HEK293 (cell line): ENCODE measurements around the gene STIP1.

Experiments used
- CTCF ChIA-PET: fragments of 350-600 bp; formaldehyde crosslinking; extraction: SDS; loops from one replicate; lab custom pipeline; 2021; ENCODE audit warnings: antibody characterized with exemption; lab: Yijun Ruan, JAX
- POLR2A ChIA-PET: fragments of 300-600 bp; formaldehyde crosslinking; extraction: SDS; loops from one replicate; lab custom pipeline; 2020; ENCODE audit warnings: antibody characterized with exemption, inconsistent platforms; lab: Yijun Ruan, JAX
- H3K27ac ChIP-seq: fragments of 200-500 bp; sonication (Bioruptor generic); 2 replicates; pipeline ENCODE4 v1.5.1; 2014; ENCODE audit warnings: low read depth, low read length, control low read depth, inconsistent platforms; ENCODE audit errors: extremely low read depth
- H3K36me3 ChIP-seq, 2 experiments: fragments of 200-500 bp in 1 of 2; sonication (Bioruptor generic) in 1 of 2; 1 replicate in 1 of 2; 2 replicates in 1 of 2; pipeline ENCODE4 v1.5.1; 2014 to 2017; ENCODE audit warnings: inconsistent platforms in 2 of 2, low read length in 2 of 2; ENCODE audit not compliant: control insufficient read depth in 2 of 2, insufficient read depth in 1 of 2
- H3K4me1 ChIP-seq: fragments of 200-500 bp; sonication (Bioruptor generic); 2 replicates; pipeline ENCODE4 v1.5.1; 2014; ENCODE audit warnings: mild to moderate bottlenecking, low read length, inconsistent platforms; ENCODE audit not compliant: control insufficient read depth, insufficient read depth
- H3K4me3 ChIP-seq: 2 replicates; pipeline ENCODE4 v1.5.1; 2011; ENCODE audit warnings: low read depth, mild to moderate bottlenecking, control low read depth, low read length, moderate library complexity
- H3K9me3 ChIP-seq: fragments of 200-500 bp; sonication (Bioruptor generic); 2 replicates; pipeline ENCODE4 v1.5.1; 2014; ENCODE audit warnings: low read depth, low read length, inconsistent platforms; ENCODE audit not compliant: control insufficient read depth, insufficient read depth
- GFI1B ChIP-seq: fragments of 450-650 bp; formaldehyde crosslinking; IDR thresholded peaks from 2 replicates; pipeline ENCODE4 v1.5.1; 2016; ENCODE audit warnings: missing biosample characterization, missing genetic modification characterization
- GLI2 ChIP-seq: fragments of 450-650 bp; formaldehyde crosslinking; IDR thresholded peaks from 2 replicates; pipeline ENCODE4; 2017; ENCODE audit warnings: missing biosample characterization, missing genetic modification characterization, low read depth, borderline replicate concordance
- IKZF3 ChIP-seq: fragments of 450-650 bp; IDR thresholded peaks from 2 replicates; pipeline ENCODE4 v1.5.0; 2018; ENCODE audit warnings: missing biosample characterization, mild to moderate bottlenecking, missing genetic modification characterization, moderate library complexity
- KLF16 ChIP-seq: fragments of 450-650 bp; formaldehyde crosslinking; IDR thresholded peaks from 2 replicates; pipeline ENCODE4 v1.5.1; 2017; ENCODE audit warnings: missing biosample characterization, missing genetic modification characterization
- KLF8 ChIP-seq: fragments of 450-650 bp; formaldehyde crosslinking; IDR thresholded peaks from 2 replicates; pipeline ENCODE4 v1.5.1; 2016; ENCODE audit warnings: missing biosample characterization, missing genetic modification characterization
- WT1 ChIP-seq: fragments of 450-650 bp; formaldehyde crosslinking; IDR thresholded peaks from 2 replicates; pipeline ENCODE4 v1.5.1; 2016; ENCODE audit warnings: missing biosample characterization, missing genetic modification characterization
- ZBTB8A ChIP-seq: fragments of 450-650 bp; formaldehyde crosslinking; IDR thresholded peaks from 2 replicates; pipeline ENCODE4 v1.5.1; 2016; ENCODE audit warnings: missing biosample characterization, missing genetic modification characterization
- ZNF10 ChIP-seq: fragments of 450-650 bp; formaldehyde crosslinking; IDR thresholded peaks from 2 replicates; pipeline ENCODE4 v1.5.1; 2017; ENCODE audit warnings: missing biosample characterization, missing genetic modification characterization
- ZNF132 ChIP-seq: fragments of 450-650 bp; formaldehyde crosslinking; IDR thresholded peaks from 2 replicates; pipeline ENCODE4 v1.5.1; 2017; ENCODE audit warnings: missing biosample characterization, missing genetic modification characterization, borderline replicate concordance
- ZNF169 ChIP-seq: fragments of 450-650 bp; formaldehyde crosslinking; IDR thresholded peaks from 2 replicates; pipeline ENCODE4 v1.5.1; 2016; ENCODE audit warnings: missing biosample characterization, missing genetic modification characterization
- ZNF18 ChIP-seq: fragments of 450-650 bp; formaldehyde crosslinking; IDR thresholded peaks from 2 replicates; pipeline ENCODE4 v1.5.1; 2016; ENCODE audit warnings: missing biosample characterization, missing genetic modification characterization
- ZNF184 ChIP-seq: fragments of 450-650 bp; IDR thresholded peaks from 2 replicates; pipeline ENCODE4 v1.5.1; 2018; ENCODE audit warnings: missing biosample characterization, mild to moderate bottlenecking, missing genetic modification characterization
- ZNF26 ChIP-seq: fragments of 450-650 bp; formaldehyde crosslinking; IDR thresholded peaks from 2 replicates; pipeline ENCODE4 v1.5.1; 2016; ENCODE audit warnings: missing biosample characterization, missing genetic modification characterization
- ZNF292 ChIP-seq: fragments of 450-650 bp; formaldehyde crosslinking; IDR thresholded peaks from 2 replicates; pipeline ENCODE4 v1.5.1; 2016; ENCODE audit warnings: low read depth, missing biosample characterization, missing genetic modification characterization, borderline replicate concordance
- ZNF324 ChIP-seq: fragments of 450-650 bp; formaldehyde crosslinking; IDR thresholded peaks from 2 replicates; pipeline ENCODE4 v1.5.1; 2016; ENCODE audit warnings: missing biosample characterization, missing genetic modification characterization
- ZNF350 ChIP-seq: fragments of 450-650 bp; formaldehyde crosslinking; IDR thresholded peaks from 2 replicates; pipeline ENCODE4 v1.5.0; 2017; ENCODE audit warnings: missing biosample characterization, mild to moderate bottlenecking, missing genetic modification characterization
- ZNF391 ChIP-seq: fragments of 450-650 bp; formaldehyde crosslinking; IDR thresholded peaks from 2 replicates; pipeline ENCODE4 v1.5.1; 2016; ENCODE audit warnings: low read depth, missing biosample characterization, missing genetic modification characterization, borderline replicate concordance
- ZNF394 ChIP-seq: fragments of 450-650 bp; formaldehyde crosslinking; IDR thresholded peaks from 2 replicates; pipeline ENCODE4 v1.5.1; 2016; ENCODE audit warnings: missing biosample characterization, missing genetic modification characterization, mild to moderate bottlenecking, moderate library complexity, borderline replicate concordance
- ZNF398 ChIP-seq: fragments of 450-650 bp; formaldehyde crosslinking; IDR thresholded peaks from 2 replicates; pipeline ENCODE4 v1.5.1; 2017; ENCODE audit warnings: missing biosample characterization, missing genetic modification characterization
- ZNF514 ChIP-seq: fragments of 450-650 bp; formaldehyde crosslinking; IDR thresholded peaks from 2 replicates; pipeline ENCODE4 v1.5.1; 2016; ENCODE audit warnings: missing biosample characterization, missing genetic modification characterization
- ZNF529 ChIP-seq: fragments of 450-650 bp; formaldehyde crosslinking; IDR thresholded peaks from 2 replicates; pipeline ENCODE4 v1.5.1; 2017; ENCODE audit warnings: missing genetic modification characterization, missing biosample characterization; ENCODE audit not compliant: insufficient replicate concordance
- ZNF549 ChIP-seq: fragments of 450-650 bp; IDR thresholded peaks from 2 replicates; pipeline ENCODE4 v1.5.1; 2018; ENCODE audit warnings: missing biosample characterization, missing genetic modification characterization, mild to moderate bottlenecking, inconsistent platforms, moderate library complexity
- ZNF560 ChIP-seq: fragments of 450-650 bp; formaldehyde crosslinking; IDR thresholded peaks from 2 replicates; pipeline ENCODE4 v1.5.1; 2017; ENCODE audit warnings: missing biosample characterization, missing genetic modification characterization, borderline replicate concordance
- ZNF580 ChIP-seq: fragments of 450-650 bp; formaldehyde crosslinking; IDR thresholded peaks from 2 replicates; pipeline ENCODE4 v1.5.1; 2016; ENCODE audit warnings: missing biosample characterization, missing genetic modification characterization
- ZNF792 ChIP-seq: fragments of 450-650 bp; formaldehyde crosslinking; IDR thresholded peaks from 2 replicates; pipeline ENCODE4 v1.5.1; 2016; ENCODE audit warnings: missing biosample characterization, missing genetic modification characterization
- ZNF843 ChIP-seq: fragments of 450-650 bp; formaldehyde crosslinking; IDR thresholded peaks from 2 replicates; pipeline ENCODE4 v1.5.1; 2016; ENCODE audit warnings: missing biosample characterization, missing genetic modification characterization
- TF ChIP-seq, protein P1 (sequence below): fragments of 450-650 bp; formaldehyde crosslinking; IDR thresholded peaks from 2 replicates; pipeline ENCODE4 v1.5.1; 2016; ENCODE audit warnings: missing biosample characterization, missing genetic modification characterization

STIP1 gene

GRCh38 chr11:64192434-64192833 lies 6.5 kb downstream of the STIP1 start:
- POLR2A ChIA-PET: no interaction called here
- no peak overlapping the region for H3K27ac ChIP-seq
- CTCF ChIA-PET: interaction anchor here (0.9 to 1.4 kb wide), 3 partner anchors 12 to 164 kb away, joined by 3 to 4 read pairs (median 4); partner anchors contain the start of gene PLCB3

DNA sequence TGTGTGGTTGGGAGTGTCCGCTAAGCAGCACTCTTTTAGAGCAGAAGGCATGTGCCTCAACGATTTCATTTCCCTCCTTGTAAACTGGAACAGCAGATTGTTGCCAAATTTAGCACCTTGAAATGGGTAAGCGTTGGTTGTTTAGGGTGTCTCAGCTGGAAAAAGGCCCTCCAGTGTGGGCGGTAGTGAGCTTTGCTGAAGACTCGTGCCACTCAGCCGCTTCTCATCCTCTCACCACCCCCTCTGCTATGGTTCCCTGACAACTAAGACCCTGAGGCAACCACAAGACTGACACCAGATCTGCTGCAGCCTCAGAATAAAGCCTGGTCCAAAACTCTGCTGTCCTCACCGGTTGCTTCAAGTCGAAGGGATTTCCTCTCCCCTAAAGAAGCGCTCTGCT lies 10.7 kb downstream of the STIP1 start:
- Histone ChIP-seq H3K4me3 (no peak overlapping the region), H3K27ac (no peak overlapping the region), H3K36me3 (peaks cover 45 to 93% of the 10 kb centered on the region in 2 experiments), H3K4me1 (no peaks in the 10 kb centered on the region), H3K9me3 (no peaks in the 10 kb centered on the region)
- POLR2A ChIA-PET: interaction anchor here (1.0 to 3.1 kb wide), 5 partner anchors 8 to 30 kb away, joined by 3 to 14 read pairs (median 3); partner anchors contain the start of genes NUDT22, STIP1 and TRPT1
- TF ChIP-seq ZNF10 (tag by site-specific recombination): no peak
- no peak for TF ChIP-seq ZNF132 (tag by site-specific recombination)
- no peak for TF ChIP-seq ZNF394 (tag by site-specific recombination)
- no peak for TF ChIP-seq ZNF549 (tag by site-specific recombination)
- TF ChIP-seq ZNF792 (tag by site-specific recombination): no peak
- TF ChIP-seq ZNF580 (tag by site-specific recombination): no peak
- no peak for TF ChIP-seq ZNF560 (tag by site-specific recombination)
- TF ChIP-seq ZNF350 (tag by site-specific recombination): no peak
- TF ChIP-seq ZNF514: no peak
- CTCF ChIA-PET: interaction anchor here (0.6 to 2.1 kb wide), 2 partner anchors 8 to 279 kb away, joined by 3 to 16 read pairs; no protein-coding TSS in a partner anchor

More at GRCh38 chr11:64192434-64192833, 6.5 kb downstream of the STIP1 start:
- Histone ChIP-seq H3K9me3 (no peaks in the 10 kb centered on the region), H3K4me1 (peaks cover 3% of the 10 kb centered on the region; the same call in 1 of the 2 replicates)
- TF ChIP-seq ZNF529: no peak
- no peak for TF ChIP-seq KLF8
- TF ChIP-seq GLI2 (tag by site-specific recombination): no peak
- no peak for TF ChIP-seq KLF16 (tag by site-specific recombination)
- TF ChIP-seq ZNF184 (tag by site-specific recombination): no peak
- no peak for TF ChIP-seq ZBTB8A (tag by site-specific recombination)
- TF ChIP-seq ZNF324: no peak
- no peak for TF ChIP-seq ZNF169
- no peak for TF ChIP-seq ZNF391 (tag by site-specific recombination)
- TF ChIP-seq ZNF398 (tag by site-specific recombination): no peak
- no peak for TF ChIP-seq ZNF843 (tag by site-specific recombination)
- no peak for TF ChIP-seq IKZF3 (tag by site-specific recombination)
- no peak for TF ChIP-seq ZNF26 (tag by site-specific recombination)
- TF ChIP-seq GFI1B (tag by site-specific recombination): no peak
- no peak for TF ChIP-seq ZNF18 (tag by site-specific recombination)
- no peak for TF ChIP-seq ZNF292 (tag by site-specific recombination)
- no peak for TF ChIP-seq WT1 (tag by site-specific recombination)
- TF ChIP-seq, protein P1, sequence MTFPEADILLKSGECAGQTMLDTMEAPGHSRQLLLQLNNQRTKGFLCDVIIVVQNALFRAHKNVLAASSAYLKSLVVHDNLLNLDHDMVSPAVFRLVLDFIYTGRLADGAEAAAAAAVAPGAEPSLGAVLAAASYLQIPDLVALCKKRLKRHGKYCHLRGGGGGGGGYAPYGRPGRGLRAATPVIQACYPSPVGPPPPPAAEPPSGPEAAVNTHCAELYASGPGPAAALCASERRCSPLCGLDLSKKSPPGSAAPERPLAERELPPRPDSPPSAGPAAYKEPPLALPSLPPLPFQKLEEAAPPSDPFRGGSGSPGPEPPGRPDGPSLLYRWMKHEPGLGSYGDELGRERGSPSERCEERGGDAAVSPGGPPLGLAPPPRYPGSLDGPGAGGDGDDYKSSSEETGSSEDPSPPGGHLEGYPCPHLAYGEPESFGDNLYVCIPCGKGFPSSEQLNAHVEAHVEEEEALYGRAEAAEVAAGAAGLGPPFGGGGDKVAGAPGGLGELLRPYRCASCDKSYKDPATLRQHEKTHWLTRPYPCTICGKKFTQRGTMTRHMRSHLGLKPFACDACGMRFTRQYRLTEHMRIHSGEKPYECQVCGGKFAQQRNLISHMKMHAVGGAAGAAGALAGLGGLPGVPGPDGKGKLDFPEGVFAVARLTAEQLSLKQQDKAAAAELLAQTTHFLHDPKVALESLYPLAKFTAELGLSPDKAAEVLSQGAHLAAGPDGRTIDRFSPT: no peak
- TF ChIP-seq, all 188 proteins: peak for 0
- Histone ChIP-seq H3K36me3 (peaks cover 29 to 80% of the 10 kb centered on the region in 2 experiments), H3K4me3 (no peak overlapping the region)
